NK-92 (cell line): ENCODE results near the gene CDCA3.
"Not testable (repeated sequence)": the region's sequence is repeated elsewhere in the genome, so short reads cannot be mapped to it uniquely, and the experiment has no call there.

Source experiments
- DNase-seq: peaks from one replicate; lab custom pipeline; 2025; ENCODE audit not compliant: unreplicated experiment; lab: John Stamatoyannopoulos, UW

Gene CDCA3

GRCh38 chr12:6872073-6873048, 21.3 kb upstream of the CDCA3 start:
- DNase-seq, result peak; percentile 8

- DNase-seq, result no peak
These were observed 20.2 kb upstream of the CDCA3 start for GRCh38 chr12:6871052-6871957.

GRCh38 chr12:6870304-6870703, 19.2 kb upstream of the CDCA3 start:
- DNase-seq, result not testable (repeated sequence)

DNA sequence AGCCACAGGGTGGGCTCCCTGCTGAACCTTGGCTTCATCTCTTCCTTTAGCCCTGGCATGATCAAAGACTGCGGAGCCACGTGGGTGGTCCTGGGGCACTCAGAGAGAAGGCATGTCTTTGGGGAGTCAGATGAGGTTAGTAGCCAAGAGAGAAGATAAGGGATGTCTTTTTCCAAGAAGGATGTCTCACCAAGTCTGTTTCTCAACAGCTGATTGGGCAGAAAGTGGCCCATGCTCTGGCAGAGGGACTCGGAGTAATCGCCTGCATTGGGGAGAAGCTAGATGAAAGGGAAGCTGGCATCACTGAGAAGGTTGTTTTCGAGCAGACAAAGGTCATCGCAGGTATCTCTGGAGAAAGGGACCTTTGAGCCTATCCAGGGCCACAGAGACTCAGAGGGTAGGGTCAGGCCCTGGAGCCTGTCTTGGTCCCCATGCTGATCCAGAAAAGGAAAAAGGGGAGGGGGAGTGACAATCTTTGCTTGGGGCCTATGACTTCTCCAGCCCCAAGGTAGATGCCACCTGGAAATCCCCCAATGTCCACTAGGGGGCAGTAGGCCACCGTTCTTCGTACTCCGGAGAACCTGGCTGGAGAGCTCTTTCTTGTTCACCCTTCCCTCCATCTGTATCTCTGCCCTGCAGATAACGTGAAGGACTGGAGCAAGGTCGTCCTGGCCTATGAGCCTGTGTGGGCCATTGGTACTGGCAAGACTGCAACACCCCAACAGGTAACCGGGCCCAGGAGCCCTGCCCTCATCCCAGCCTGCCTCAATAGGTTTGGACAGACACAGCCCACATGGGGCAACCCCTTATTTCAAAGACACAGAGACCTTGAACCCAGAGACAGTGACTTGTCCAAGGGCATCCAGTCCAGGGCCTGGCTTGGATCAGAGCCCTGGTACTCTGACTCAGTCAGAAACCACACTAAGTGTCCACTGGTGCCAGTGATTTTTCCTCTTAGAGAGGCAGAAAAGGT, 18.2 kb upstream of the CDCA3 start:
- no peak for DNase-seq

DNA sequence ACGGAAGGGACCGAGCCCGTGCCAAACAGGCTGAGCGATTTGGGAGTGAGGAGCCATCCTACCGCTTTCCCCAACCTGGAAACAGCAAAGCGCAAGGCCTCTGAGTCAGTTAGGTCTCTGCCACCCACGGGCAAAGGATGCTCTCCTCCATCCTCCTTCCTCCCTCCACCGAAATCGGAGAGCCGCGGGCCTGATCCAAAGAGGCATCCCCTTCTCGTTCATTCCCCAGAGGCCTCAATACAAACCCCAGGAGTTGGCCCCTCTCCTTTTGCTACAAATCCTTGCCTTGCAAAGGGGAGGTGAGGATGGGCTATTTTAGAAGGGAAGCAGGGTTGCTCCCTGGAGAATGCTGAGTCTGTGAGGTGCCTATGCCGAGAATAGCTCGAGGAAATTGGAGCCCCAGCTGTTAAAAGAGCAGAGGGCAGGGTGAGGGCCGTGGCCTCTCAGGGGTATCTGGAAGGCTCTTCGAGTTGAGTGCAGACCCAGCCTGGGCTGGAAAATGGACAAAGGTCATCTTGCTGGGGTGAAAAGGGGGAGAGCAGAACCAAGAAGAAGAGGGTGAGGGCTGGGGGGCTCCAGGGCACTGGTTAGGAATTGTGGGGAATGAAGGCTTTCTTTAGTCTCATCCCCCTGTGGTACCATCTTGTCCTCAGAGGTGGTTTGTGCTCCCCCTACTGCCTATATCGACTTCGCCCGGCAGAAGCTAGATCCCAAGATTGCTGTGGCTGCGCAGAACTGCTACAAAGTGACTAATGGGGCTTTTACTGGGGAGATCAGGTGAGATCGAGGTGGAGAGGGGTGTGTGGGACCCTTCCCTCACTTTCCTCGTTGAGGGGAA, 17.3 kb upstream of the CDCA3 start:
- DNase-seq, result no peak

- DNase-seq, result peak; percentile 14
These were observed 16.5 kb upstream of the CDCA3 start, which contains the start of gene TPI1 for GRCh38 chr12:6867413-6868210. TSS of gene TPI1 (plus strand) at chr12:6867531. CDS start at chr12:6867567, 36 bp downstream.

GRCh38 chr12:6866920-6867412, 15.9 kb upstream of the CDCA3 start:
- DNase-seq, result no peak

DNA sequence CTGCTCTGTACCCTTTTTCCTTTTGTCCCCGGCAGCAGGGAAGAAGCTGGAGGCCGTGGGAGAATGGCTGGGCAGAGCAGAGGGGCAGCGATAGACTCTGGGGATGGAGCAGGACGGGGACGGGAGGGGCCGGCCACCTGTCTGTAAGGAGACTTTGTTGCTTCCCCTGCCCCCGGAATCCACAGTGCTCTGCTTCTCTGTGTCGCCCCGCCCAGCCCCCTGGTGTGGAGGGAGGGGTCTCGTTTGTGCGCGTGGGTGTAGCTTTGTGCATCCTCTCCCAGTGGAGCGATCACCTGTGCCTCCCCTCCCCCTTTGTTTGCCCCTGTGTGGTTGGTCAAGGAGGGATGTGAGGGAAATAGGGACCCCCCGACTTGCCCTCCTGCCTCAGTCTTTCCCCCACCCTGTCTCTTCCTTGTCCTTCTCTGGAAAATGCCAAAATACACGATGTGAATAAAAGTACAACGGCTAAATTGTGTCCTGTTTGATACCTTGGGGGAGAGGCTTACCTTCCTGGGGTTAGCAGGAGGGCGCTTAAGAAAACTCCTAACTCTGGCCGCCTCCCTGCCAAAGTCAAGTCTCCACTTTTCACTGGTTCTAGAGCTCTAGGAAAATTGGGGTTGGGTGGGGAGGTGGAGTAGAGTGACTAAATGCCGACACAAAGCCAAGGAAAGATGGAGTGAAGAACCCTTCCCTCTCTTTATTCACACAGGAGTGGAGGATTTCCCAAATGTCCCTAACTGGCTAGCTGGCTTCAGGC, 15.3 kb upstream of the CDCA3 start:
- DNase-seq, result no peak

- DNase-seq, result not testable (repeated sequence)
These were observed 14.2 kb upstream of the CDCA3 start for GRCh38 chr12:6865307-6865706.

DNA sequence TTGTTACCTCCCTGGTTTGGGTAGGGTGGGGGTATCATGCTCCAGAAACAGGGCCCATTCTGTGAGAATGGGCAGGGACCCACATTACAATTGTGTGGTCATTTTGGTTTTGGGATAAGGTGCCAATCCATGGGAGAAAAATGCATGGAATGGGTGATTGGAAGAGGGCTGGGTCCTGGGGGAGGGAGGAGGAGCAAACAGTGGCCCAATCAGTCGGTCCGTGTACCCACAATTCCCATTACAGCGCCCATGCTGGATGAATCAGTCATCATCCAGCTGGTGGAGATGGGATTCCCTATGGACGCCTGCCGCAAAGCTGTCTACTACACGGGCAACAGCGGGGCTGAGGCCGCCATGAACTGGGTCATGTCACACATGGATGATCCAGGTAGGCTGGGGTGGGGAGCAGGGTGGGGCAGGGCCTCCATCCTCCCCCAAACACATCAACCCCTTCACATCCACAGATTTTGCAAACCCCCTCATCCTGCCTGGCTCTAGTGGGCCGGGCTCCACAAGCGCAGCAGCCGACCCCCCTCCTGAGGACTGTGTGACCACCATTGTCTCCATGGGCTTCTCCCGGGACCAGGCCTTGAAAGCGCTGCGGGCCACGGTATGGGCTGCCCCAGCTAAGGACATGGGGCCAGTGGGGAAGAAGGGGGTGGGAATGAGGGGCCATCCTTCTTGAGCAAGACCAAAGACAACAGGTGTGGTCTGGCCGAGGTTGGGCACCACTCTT, 12.7 kb upstream of the CDCA3 start:
- DNase-seq, result no peak

DNA sequence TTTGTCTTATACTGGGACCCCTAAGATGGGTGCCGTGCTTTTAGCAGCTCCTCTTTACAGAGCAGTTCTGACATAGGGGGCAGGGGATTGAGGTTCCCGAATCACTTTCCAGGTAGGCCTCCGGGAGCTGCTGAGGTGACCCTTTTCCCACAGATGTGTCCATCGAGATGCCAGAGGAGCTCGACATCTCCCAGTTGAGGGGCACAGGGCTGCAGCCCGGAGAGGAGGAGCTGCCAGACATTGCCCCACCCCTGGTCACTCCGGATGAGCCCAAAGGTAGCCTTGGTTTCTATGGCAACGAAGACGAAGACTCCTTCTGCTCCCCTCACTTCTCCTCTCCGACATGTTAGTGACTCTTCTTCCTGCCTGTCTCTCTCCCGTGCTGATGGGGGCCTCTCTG, 11.9 kb upstream of the CDCA3 start:
- DNase-seq, result no peak

DNA sequence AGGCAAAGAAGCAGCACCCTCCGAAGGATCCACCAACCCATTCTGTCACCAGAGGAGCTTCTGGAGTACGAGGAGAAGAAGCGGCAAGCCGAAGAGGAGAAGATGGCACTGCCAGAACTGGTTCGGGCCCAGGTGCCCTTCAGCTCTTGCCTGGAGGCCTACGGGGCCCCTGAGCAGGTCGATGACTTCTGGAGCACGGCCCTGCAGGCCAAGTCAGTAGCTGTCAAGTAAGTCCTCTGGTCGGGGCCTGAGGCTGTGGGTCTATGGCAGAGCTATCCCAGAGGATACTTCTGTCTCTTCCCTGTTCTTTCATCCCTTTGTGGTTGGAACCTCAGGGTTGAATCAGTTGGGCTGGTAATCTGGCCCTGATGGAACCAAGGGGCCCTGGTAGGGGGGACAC, 10.3 kb upstream of the CDCA3 start:
- DNase-seq, result no peak

DNA sequence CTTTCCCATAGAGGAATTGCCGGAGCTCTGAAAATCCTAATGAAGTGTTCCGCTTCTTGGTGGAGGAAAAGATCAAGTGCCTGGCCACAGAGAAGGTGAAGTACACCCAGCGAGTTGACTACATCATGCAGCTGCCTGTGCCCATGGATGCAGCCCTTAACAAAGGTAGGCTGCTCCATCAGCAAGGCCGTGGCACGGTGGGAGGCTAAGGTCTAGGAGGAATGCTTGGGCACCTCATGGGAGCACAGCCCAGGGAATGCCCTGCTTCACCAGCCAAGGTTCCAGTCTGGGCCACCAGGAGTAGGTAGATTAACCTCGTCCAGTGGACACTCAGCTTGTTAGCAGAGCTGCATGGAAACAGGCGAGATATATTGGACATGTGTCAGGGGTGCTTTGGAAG, 9.9 kb upstream of the CDCA3 start:
- DNase-seq, result no peak

DNA sequence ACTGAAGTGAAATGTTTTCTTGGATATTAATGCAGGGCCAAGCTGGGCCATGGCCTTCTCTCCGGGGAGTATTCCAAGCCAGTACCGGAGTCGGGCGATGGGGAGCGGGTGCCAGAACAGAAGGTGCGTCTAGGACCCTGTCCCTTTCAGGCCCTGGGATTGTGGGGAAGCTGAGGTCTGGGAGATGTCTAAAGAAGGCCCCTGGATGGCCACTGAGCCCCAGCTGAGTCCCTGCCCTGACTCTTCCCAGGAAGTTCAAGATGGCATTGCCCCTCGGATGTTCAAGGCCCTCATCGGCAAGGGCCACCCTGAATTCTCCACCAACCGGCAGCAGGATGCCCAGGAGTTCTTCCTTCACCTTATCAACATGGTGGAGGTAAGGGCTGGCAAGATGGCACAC, 9.0 kb upstream of the CDCA3 start:
- no peak for DNase-seq

GRCh38 chr12:6858799-6859198, 7.7 kb upstream of the CDCA3 start:
- no peak for DNase-seq

DNA sequence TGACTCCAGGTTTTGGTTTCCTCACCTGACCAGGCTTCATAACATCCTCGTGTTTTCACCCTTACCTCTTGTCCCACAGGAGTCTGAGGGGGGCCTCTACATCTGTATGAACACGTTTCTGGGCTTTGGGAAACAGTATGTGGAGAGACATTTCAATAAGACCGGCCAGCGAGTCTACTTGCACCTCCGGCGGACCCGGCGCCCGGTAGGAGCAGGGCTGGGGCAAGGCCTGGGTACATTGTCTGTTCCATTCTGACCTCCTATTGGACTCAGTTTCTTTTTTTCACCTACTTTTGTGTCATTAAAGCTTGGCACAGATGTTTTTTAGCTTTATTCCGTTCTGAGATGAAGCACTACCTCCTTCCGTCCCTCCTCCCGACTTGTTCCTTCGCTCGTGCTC, 4.2 kb upstream of the CDCA3 start:
- no peak for DNase-seq

GRCh38 chr12:6854036-6854435, 3.0 kb upstream of the CDCA3 start:
- DNase-seq, result no peak
